SK-N-MC (cell line): ENCODE results near the gene NDUFA13.

Experiments
- DNase-seq: peaks from one replicate; pipeline ENCODE4 v3.0.0-alpha.2; 2011; ENCODE audit warnings: low read depth, low spot score
- H3K27ac ChIP-seq: fragments of 200-600 bp; sonication (generic); 2 replicates; pipeline ENCODE4 v1.5.1; 2016; ENCODE audit warnings: mixed run types
- H3K36me3 ChIP-seq: fragments of 200-600 bp; sonication (generic); 2 replicates; pipeline ENCODE4 v1.6.1; 2017; ENCODE audit warnings: antibody characterized with exemption, low read length, mixed read lengths; ENCODE audit not compliant: insufficient read depth
- H3K4me3 ChIP-seq: fragments of 200-600 bp; sonication (generic); 2 replicates; pipeline ENCODE4 v1.5.1; 2016
- H3K9ac ChIP-seq: fragments of 200-600 bp; sonication (generic); 2 replicates; pipeline ENCODE4 v1.8.0; 2017; ENCODE audit warnings: mixed run types, mixed read lengths; ENCODE audit not compliant: insufficient read length
- H3K9me3 ChIP-seq: fragments of 200-600 bp; sonication (generic); 2 replicates; pipeline ENCODE4 v1.6.1; 2017; ENCODE audit warnings: low read depth, mild to moderate bottlenecking, antibody characterized with exemption, low read length, moderate library complexity, mixed read lengths
- EZH2 ChIP-seq: fragments of 200-600 bp; sonication (generic); IDR thresholded peaks from one replicate; pipeline ENCODE4 v1.6.1; 2017; ENCODE audit warnings: antibody characterized with exemption
- FOXP2 ChIP-seq: optimal IDR thresholded peaks from 2 replicates; pipeline ENCODE3; 2011; ENCODE audit warnings: mild to moderate bottlenecking, moderate library complexity; ENCODE audit not compliant: insufficient read depth; ENCODE audit errors: extremely low read length, control extremely low read depth
- POLR2AphosphoS5 ChIP-seq: IDR thresholded peaks from 2 replicates; pipeline ENCODE4 v1.6.1; 2012; ENCODE audit warnings: mild to moderate bottlenecking, low read depth, low read length, borderline replicate concordance

The NDUFA13 gene

GRCh38 chr19:19477705-19478383 lies 38.2 kb upstream of the NDUFA13 start:
- no peak for DNase-seq
- no peak for TF ChIP-seq POLR2AphosphoS5
- TF ChIP-seq FOXP2: no peak
- TF ChIP-seq EZH2: no peak
- peaks cover 23% of the 10 kb centered on the region for H3K36me3 ChIP-seq
- no peak overlapping the region for H3K9ac ChIP-seq
- H3K9me3 ChIP-seq: no peaks in the 10 kb centered on the region
- no peak overlapping the region for H3K4me3 ChIP-seq
- no peak overlapping the region for H3K27ac ChIP-seq

DNA sequence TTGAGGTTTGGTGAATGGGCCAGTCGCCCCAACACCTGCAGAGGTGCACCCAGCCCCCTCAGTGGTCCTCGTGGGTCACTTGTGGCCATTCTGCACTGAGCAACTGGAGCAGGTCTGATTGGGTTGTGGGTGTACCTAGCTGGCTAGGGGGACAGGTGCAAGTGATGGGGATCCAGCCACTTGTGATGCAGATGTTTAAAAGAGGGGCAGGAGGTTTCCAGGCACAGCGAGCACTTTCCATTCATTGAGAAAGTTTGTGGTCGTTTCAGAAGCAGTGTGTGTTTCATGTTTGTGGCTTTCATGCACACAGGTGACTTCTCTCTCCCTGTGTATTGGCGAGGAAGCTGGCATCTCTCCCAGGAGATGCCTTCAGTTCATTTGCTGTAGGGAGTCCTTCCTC lies 35.3 kb upstream of the NDUFA13 start:
- no peak overlapping the region for H3K4me3 ChIP-seq
- H3K27ac ChIP-seq: no peak overlapping the region
- TF ChIP-seq EZH2 (no peak), FOXP2 (no peak), POLR2AphosphoS5 (no peak)
- H3K9me3 ChIP-seq: no peaks in the 10 kb centered on the region
- H3K9ac ChIP-seq: no peak overlapping the region
- peaks cover 18% of the 10 kb centered on the region for H3K36me3 ChIP-seq
- DNase-seq: no peak

DNA sequence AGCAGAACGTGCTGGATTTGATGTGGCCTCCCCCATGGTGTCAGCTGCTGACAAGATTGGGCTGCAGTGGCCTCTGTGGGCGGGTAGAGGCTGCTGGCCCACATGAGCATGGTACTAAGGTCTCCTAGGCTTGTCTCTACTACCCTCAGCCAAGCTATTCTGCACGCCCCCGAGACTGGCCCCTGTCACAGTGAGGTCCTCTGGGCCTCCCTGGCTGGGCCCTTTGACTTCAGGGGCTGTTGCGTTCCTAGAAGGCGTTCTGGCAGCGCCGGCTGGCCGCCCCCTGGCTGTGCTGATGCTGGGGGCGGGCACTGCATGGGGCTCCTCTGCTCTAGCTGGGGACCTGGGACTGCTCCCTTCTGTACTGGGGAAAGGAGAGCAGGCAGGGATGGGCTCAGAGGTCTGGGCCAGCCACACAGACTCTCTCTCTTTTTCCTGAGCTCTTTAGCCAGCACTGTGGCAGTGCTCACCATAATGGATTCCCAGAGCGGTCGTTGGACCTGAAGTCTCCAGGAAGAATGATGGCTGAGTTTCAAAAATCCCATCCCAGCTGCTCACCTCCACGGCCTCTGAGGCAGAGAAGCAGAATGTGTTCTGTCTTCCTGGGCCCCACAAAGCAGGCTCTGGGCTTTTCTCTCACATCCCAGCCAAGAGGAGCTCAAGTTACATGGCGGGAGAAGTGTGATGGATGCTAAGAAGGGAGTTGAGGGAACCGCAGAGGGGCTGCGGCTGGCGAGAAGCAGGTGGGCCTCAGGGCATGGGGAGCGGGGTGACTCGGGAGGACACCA lies 33.0 kb upstream of the NDUFA13 start:
- Histone ChIP-seq H3K4me3 (no peak overlapping the region), H3K9me3 (no peaks in the 10 kb centered on the region), H3K36me3 (peaks cover 18% of the 10 kb centered on the region), H3K9ac (no peak overlapping the region), H3K27ac (no peak overlapping the region)
- TF ChIP-seq FOXP2 (no peak), POLR2AphosphoS5 (no peak), EZH2 (no peak)
- DNase-seq: no peak

- H3K9ac ChIP-seq: no peak overlapping the region
Observed at GRCh38 chr19:19485161-19485997, 30.6 kb upstream of the NDUFA13 start.

GRCh38 chr19:19485998-19486290 lies 30.1 kb upstream of the NDUFA13 start:
- Histone ChIP-seq H3K9ac (no peak overlapping the region), H3K36me3 (peaks cover 12% of the 10 kb centered on the region), H3K9me3 (no peaks in the 10 kb centered on the region), H3K4me3 (no peak overlapping the region), H3K27ac (peak overlapping the region; percentile 39; the same call in 1 of the 2 replicates)
- DNase-seq: no peak
- TF ChIP-seq FOXP2: no peak
- no peak for TF ChIP-seq POLR2AphosphoS5
- TF ChIP-seq EZH2: no peak

More at GRCh38 chr19:19485161-19485997, 30.6 kb upstream of the NDUFA13 start:
- Histone ChIP-seq H3K27ac (peak overlapping the region; percentile 39; the same call in 1 of the 2 replicates), H3K36me3 (peaks cover 14% of the 10 kb centered on the region), H3K9me3 (no peaks in the 10 kb centered on the region), H3K4me3 (no peak overlapping the region)
- TF ChIP-seq POLR2AphosphoS5 (no peak), EZH2 (no peak), FOXP2 (no peak)
- DNase-seq: no peak

DNA sequence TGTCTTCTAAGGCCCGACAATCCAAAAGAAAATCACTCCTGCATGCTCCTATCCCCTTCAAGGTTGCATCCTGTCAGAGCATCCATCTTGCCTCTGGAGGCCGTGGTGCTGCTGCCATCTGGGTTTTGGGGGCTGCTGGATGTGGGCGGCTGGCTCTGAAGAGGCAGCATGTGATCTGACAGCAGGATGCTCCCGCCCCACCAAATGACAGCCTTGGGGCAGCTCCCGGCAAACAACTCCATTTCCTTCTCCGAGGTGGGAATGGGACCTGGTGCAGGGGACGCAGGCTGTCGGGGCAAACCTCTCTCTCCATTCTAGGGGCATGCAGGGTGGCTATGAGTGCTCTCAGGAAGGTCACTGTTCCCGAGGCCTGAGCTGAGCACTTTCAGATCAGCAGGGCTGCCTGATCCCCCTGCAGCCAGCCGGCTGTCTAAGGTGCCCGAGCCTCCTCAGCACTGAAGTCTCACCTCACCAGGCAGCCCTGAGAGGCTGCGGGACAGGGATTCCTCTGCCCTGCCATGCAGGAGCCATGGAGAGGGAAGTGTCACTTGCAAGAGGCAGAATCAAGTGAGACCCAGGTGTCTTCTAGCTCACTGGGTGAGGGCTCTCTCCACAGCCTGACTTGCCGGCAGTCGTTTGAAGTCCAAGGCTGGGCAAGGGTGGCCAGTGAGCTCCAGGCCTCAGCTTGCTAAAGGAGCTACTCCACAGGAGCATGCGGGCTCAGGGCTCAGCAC lies 29.5 kb upstream of the NDUFA13 start:
- H3K36me3 ChIP-seq: peaks cover 18% of the 10 kb centered on the region
- no peak for DNase-seq
- H3K27ac ChIP-seq: no peak overlapping the region
- H3K4me3 ChIP-seq: no peak overlapping the region
- H3K9ac ChIP-seq: no peak overlapping the region
- TF ChIP-seq EZH2: no peak
- H3K9me3 ChIP-seq: no peaks in the 10 kb centered on the region

DNA sequence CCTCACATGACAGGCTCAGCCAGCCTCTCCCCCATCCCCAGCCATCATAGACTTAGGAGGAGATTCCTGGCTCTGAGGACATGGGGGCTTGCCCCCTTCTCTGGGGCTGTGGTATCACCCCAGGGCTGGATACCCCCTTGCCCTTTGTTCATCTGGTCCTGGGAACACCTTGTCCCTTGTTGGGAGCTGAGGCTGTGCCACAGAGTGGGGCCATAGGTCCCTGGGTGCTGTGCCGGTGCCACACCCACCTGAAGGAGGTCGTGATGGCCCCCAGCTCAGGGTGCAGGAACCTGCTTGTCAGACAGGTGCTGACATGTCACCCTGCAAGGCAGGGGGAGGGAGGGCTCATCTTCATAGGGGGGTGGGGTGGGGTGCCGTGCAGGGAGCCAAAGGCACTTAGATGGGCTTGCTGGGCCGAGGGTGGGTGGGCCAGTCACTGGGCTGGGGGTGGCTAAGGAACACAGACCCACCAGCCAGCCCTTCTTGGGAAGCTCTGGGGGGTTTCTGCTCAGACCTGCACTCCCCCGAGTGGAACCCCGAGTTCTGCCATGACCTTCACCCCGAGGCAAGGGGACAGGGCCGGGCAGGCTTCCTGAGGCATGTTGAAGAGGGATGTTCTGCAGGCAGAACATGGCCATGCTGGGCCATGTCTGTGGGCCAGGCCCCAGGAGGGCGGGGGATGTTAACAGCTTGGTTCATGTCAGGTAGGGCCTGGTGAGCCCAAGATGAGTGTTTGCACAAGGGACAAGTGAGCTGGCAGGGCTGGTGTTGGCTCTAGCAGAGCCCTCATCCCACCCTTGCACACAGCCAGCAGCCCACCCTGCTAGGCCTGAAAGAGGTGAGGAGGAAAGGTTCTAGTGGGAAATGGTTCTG lies 28.7 kb upstream of the NDUFA13 start:
- DNase-seq: no peak
- Histone ChIP-seq H3K36me3 (peaks cover 23% of the 10 kb centered on the region), H3K9me3 (no peaks in the 10 kb centered on the region), H3K9ac (peak overlapping the region; percentile 69), H3K27ac (peak overlapping the region; percentile 96), H3K4me3 (no peak overlapping the region)
- no peak for TF ChIP-seq POLR2AphosphoS5
- TF ChIP-seq FOXP2: no peak
- no peak for TF ChIP-seq EZH2
